Stimulated activated naive CD8-positive, alpha-beta T cell treated with anti-CD3 and anti-CD28 coated beads, Interleukin-15, Interleukin-2, amounts not matched to agents 100 ng/mL and 50 ng/mL, for 24 hours (primary cell): Measurements from ENCODE around the gene UST.
"Not testable (repeated sequence)": the region's sequence is repeated elsewhere in the genome, so short reads cannot be mapped to it uniquely, and the experiment has no call there.

ENCODE experiments used
- H3K27ac Mint-ChIP-seq: one replicate; pipeline ENCODE4 v1.8.0; 2021; ENCODE audit warnings: mild to moderate bottlenecking, mixed read lengths
- H3K27me3 Mint-ChIP-seq: one replicate; pipeline ENCODE4 v1.8.0; 2021; ENCODE audit warnings: mixed read lengths
- H3K36me3 Mint-ChIP-seq: one replicate; pipeline ENCODE4 v1.8.0; 2021; ENCODE audit warnings: low read depth, mixed read lengths
- H3K4me1 Mint-ChIP-seq: one replicate; pipeline ENCODE4 v1.8.0; 2021; ENCODE audit warnings: low read depth, mixed read lengths
- H3K4me3 Mint-ChIP-seq: one replicate; pipeline ENCODE4 v1.8.0; 2021; ENCODE audit warnings: mild to moderate bottlenecking, mixed read lengths
- H3K9me3 Mint-ChIP-seq: one replicate; pipeline ENCODE4 v1.8.0; 2021; ENCODE audit warnings: mixed read lengths

UST gene

GRCh38 chr6:149006236-149006635 is 259.4 kb downstream of the UST start:
- not testable (repeated sequence) for H3K27ac Mint-ChIP-seq, H3K4me1 Mint-ChIP-seq, H3K4me3 Mint-ChIP-seq, H3K27me3 Mint-ChIP-seq, H3K36me3 Mint-ChIP-seq, H3K9me3 Mint-ChIP-seq

GRCh38 chr6:149006671-149007070 is 259.8 kb downstream of the UST start:
- Mint-ChIP-seq H3K27me3 (peaks cover 6% of the 10 kb centered on the region), H3K4me3 (no peak overlapping the region), H3K27ac (no peak overlapping the region), H3K36me3 (peaks cover 4% of the 10 kb centered on the region), H3K4me1 (no peaks in the 10 kb centered on the region), H3K9me3 (peaks cover 3% of the 10 kb centered on the region)

GRCh38 chr6:149007846-149008245 is 261.0 kb downstream of the UST start:
- Mint-ChIP-seq H3K9me3 (peaks cover 3% of the 10 kb centered on the region), H3K4me3 (no peak overlapping the region), H3K27ac (no peak overlapping the region), H3K27me3 (peaks cover 6% of the 10 kb centered on the region), H3K36me3 (peaks cover 4% of the 10 kb centered on the region), H3K4me1 (no peaks in the 10 kb centered on the region)

GRCh38 chr6:149008741-149009140 is 261.9 kb downstream of the UST start:
- peaks cover 4% of the 10 kb centered on the region for H3K36me3 Mint-ChIP-seq
- peaks cover 3% of the 10 kb centered on the region for H3K9me3 Mint-ChIP-seq
- no peak overlapping the region for H3K27ac Mint-ChIP-seq
- no peak overlapping the region for H3K4me3 Mint-ChIP-seq
- peaks cover 6% of the 10 kb centered on the region for H3K27me3 Mint-ChIP-seq
- H3K4me1 Mint-ChIP-seq: no peaks in the 10 kb centered on the region

DNA sequence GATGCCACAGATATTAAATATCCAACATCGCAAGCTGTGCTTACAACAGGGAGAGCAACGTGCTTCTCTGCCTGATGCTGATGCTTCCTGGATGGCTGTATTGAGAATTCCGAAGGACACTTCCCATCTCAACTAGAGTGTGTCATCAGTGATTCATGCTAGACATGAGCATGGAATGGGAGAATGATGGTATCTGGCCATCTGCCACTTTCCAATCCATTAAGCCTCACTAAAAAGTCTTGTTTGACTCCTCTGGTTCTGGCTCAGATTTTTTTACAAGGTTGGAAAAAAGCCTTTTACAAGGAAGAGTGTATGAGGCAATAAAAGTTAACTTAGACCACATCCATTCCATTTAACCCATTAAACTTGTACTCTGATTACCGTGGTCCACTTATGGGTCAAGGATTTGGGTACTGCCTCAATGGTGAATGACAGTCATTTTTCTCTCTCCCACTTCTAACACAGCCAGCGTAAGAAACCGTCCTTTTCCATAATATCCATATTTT is 265.3 kb downstream of the UST start:
- no peak overlapping the region for H3K4me3 Mint-ChIP-seq
- H3K27ac Mint-ChIP-seq: no peak overlapping the region
- no peaks in the 10 kb centered on the region for H3K4me1 Mint-ChIP-seq
- H3K36me3 Mint-ChIP-seq: no peaks in the 10 kb centered on the region
- H3K27me3 Mint-ChIP-seq: peaks cover 3% of the 10 kb centered on the region
- no peaks in the 10 kb centered on the region for H3K9me3 Mint-ChIP-seq

DNA sequence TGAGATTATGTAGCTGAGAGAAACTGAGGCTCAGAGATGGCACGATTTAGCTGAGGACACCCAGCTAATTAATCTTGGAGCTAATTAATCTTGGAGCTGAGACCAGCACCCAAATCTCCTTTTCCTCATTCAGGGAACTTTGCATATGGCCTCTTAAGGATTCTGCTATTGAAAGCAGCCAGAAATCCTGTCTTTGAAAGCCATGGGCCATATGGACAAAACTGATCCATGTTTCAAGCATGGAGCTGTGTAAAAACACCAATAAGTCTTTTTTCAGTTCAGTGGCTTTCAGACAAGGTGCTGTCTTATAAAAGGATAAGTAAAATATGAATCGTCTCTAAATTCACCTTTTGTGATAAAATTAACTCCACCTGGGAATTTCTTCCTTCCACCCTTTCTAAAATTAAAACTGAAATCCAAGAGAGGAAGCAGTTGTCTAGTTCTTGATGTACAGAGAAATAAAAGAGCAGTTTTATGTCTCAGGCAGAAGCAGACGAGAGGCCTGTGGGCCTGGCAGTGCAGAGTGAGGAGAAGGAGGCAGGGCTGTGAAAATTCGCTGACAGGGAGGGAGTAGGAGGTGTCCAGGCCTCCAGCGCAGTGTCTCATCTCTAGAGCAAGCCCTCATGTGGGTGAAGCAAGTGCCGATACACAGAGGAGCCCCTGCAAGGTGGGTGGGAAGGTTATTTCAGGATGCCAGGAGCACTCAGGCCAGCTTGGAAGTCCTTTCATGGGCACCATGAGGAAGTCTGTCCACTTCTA is 266.9 kb downstream of the UST start:
- H3K36me3 Mint-ChIP-seq: no peaks in the 10 kb centered on the region
- no peak overlapping the region for H3K27ac Mint-ChIP-seq
- no peak overlapping the region for H3K4me3 Mint-ChIP-seq
- peaks cover 3% of the 10 kb centered on the region for H3K27me3 Mint-ChIP-seq
- no peaks in the 10 kb centered on the region for H3K4me1 Mint-ChIP-seq
- no peaks in the 10 kb centered on the region for H3K9me3 Mint-ChIP-seq

DNA sequence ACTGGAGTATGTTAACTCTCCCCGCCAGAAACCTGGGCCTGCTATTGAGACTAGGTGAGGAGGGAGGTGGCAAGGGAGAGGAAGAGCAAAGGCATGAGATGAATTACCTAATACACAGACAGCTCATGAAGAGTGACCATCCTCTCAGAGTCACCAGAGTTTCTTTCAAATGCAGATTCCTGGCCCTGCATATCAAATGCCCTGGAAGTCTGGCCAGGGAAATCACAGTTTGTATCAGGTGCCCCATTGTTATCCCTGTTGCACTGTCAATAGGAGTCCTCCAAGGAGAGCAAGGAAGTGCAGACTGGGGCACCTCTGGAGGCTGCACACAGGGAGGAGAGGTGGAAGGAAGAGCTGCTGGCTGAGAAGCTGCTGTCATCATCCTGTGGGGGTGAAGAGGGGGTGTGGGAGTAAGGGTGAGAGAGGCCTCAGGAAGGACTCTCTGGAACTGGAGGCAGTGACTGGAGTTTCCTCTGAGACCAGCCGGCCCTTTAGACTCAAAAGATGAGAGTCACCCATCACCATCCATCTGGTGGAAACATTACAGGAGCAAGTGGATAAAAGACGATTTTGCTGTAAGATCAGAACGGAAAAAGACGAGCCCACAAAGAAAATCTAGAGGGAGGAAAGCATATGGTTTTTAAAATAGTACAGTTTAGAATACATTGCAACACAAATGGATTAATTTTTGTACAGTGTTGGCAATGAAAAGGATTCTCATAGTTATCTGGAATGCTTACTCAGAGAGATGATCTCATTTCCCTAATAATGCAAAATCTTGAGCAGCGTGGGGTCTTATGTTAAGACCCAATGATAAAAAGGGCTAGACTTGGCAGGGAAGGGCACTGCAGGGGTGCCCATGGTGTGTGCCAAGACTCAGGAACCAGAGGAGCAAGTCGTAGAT is 268.1 kb downstream of the UST start:
- Mint-ChIP-seq H3K27me3 (no peaks in the 10 kb centered on the region), H3K27ac (no peak overlapping the region), H3K4me3 (no peak overlapping the region), H3K9me3 (no peaks in the 10 kb centered on the region), H3K4me1 (no peaks in the 10 kb centered on the region), H3K36me3 (no peaks in the 10 kb centered on the region)

DNA sequence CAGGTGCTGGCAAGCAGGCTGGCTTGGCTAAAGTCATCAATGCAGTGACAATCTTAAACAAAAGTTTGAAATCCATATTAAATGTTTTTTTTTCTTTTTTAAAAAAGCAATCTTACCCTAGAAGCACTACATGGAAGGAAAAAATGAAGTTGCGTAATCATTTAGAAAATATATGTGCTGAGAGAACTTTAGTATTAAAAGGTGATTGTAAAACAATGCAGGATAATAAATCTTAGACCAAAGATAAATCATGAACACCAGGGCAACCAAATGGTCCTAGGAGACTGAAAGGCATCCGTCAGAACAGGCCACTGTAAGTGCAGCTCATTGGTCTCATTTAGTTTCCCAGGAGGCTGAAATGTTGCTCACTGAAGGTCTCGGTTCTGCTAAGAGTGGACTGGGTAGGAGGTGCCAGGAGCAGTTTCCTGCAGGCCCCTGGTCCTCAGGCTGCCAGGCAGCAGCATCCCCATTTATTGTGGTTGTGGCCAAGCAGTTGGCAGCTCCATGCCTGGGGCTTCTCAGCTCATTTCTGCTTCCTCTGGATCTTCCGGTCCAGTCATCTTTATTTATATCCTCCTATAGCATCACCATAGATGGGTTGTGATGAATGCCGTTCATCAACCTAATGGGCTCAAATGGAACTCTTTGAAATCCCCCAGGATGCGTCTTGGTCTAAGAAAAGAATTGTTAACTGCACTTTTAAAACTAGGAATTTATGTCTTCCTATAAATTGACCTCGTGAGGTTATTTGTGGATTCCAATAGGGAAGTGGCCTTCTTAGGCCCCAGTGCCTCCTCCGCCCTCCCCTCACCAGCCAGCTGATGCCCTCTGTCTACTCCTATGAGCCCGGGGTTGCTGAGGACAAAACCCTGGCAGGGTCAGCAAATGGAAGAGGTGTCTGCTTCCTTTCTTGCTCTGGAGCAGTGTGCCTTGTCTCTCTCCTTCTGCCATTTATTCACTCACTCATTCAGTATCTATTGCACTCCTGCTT is 269.0 kb downstream of the UST start:
- no peaks in the 10 kb centered on the region for H3K27me3 Mint-ChIP-seq
- no peaks in the 10 kb centered on the region for H3K36me3 Mint-ChIP-seq
- H3K9me3 Mint-ChIP-seq: no peaks in the 10 kb centered on the region
- no peaks in the 10 kb centered on the region for H3K4me1 Mint-ChIP-seq
- H3K4me3 Mint-ChIP-seq: no peak overlapping the region
- no peak overlapping the region for H3K27ac Mint-ChIP-seq

DNA sequence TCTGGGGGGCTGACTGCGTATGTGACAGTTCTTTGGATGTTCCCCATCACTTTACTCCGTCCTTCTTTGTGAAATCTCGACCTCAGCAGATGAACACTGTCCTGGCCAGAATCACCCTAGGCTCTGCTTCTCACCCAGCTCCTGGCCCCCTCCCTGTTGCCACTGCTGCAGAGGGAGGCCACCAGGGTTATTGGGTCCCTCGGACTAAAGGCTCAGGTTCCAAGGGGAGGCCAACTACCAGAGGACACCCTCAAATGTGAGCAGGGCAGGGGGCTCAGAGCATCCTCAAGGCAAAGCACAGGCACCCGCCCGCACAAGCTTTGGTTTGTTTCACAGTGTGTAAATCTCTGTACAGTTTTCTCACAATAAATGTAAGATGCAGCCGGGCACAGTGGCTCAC is 269.9 kb downstream of the UST start:
- H3K9me3 Mint-ChIP-seq: no peaks in the 10 kb centered on the region
- H3K36me3 Mint-ChIP-seq: no peaks in the 10 kb centered on the region
- no peak overlapping the region for H3K4me3 Mint-ChIP-seq
- no peaks in the 10 kb centered on the region for H3K27me3 Mint-ChIP-seq
- no peak overlapping the region for H3K27ac Mint-ChIP-seq
- H3K4me1 Mint-ChIP-seq: no peaks in the 10 kb centered on the region

- no peaks in the 10 kb centered on the region for H3K36me3 Mint-ChIP-seq
These were observed 273.5 kb downstream of the UST start for GRCh38 chr6:149020319-149020718.

DNA sequence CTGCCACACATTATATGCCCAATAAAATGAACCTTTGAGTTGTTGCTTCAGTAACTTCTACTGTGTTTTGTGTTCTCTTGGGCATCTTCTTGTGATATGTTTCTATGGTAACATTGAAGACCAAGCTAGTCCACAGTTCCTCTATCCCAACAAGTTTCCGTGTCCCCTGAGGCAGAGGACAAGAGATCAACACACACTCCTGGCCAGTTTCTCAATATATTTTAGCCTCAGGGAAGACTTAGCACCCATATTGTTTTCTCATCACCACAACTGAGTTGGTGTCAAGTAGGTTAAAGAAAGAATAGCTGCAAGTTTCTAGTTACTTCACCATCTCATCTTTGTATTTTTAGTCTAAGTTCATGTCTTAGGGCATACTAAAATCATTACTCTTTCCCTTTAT is 277.5 kb downstream of the UST start:
- Mint-ChIP-seq H3K27me3 (no peaks in the 10 kb centered on the region), H3K36me3 (peaks cover 7% of the 10 kb centered on the region), H3K9me3 (no peaks in the 10 kb centered on the region), H3K27ac (no peak overlapping the region), H3K4me1 (peaks cover 8% of the 10 kb centered on the region), H3K4me3 (no peak overlapping the region)

More at GRCh38 chr6:149020319-149020718, 273.5 kb downstream of the UST start:
- Mint-ChIP-seq H3K9me3 (no peaks in the 10 kb centered on the region), H3K4me1 (no peaks in the 10 kb centered on the region), H3K27me3 (no peaks in the 10 kb centered on the region), H3K27ac (no peak overlapping the region), H3K4me3 (no peak overlapping the region)

DNA sequence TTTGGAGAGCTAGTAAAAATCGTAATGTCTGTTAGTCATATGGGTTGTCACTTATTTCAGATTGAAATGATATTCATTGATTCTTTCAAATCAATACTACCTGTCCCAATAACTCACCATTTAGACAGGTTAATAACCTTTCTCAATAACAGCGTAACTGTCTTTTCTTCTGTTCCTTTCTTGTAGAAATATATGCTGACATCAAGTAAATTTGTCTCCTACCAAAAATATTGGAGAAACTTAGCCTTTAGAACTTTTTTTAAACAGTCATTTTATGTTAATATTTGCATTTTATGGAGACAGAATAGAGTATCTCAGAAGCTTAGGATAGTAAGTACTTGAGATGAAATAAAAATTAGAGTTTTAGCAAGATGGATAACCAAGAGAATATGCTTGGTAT is 278.2 kb downstream of the UST start:
- Mint-ChIP-seq H3K36me3 (peaks cover 7% of the 10 kb centered on the region), H3K9me3 (no peaks in the 10 kb centered on the region), H3K27me3 (no peaks in the 10 kb centered on the region), H3K4me3 (no peak overlapping the region), H3K4me1 (peaks cover 15% of the 10 kb centered on the region), H3K27ac (no peak overlapping the region)

GRCh38 chr6:149026530-149026942 is 279.7 kb downstream of the UST start:
- no peaks in the 10 kb centered on the region for H3K27me3 Mint-ChIP-seq
- H3K4me3 Mint-ChIP-seq: no peak overlapping the region
- no peak overlapping the region for H3K27ac Mint-ChIP-seq
- H3K9me3 Mint-ChIP-seq: no peaks in the 10 kb centered on the region
- peaks cover 7% of the 10 kb centered on the region for H3K36me3 Mint-ChIP-seq
- H3K4me1 Mint-ChIP-seq: peaks cover 29% of the 10 kb centered on the region

DNA sequence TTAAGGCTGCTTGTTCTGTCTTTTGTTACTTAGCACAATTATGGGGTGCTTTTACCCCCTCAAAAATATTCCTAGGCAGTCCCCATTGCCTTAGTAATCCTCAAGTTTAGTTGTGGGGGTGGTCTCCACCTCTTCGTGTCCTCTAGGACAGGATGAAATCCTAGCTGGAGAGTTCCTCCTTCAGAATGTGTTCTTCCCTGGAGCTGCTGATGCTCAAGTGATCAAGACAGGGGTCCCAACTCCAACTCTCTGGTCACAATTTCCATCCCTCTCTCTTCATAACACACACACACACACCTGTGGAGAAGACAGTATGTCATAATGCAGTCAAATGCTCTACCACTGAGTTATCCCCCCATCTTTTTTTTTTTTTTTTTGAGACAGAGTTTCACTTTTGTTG is 280.7 kb downstream of the UST start:
- no peak overlapping the region for H3K27ac Mint-ChIP-seq
- no peak overlapping the region for H3K4me3 Mint-ChIP-seq
- peaks cover 39% of the 10 kb centered on the region for H3K4me1 Mint-ChIP-seq
- H3K36me3 Mint-ChIP-seq: peaks cover 7% of the 10 kb centered on the region
- H3K9me3 Mint-ChIP-seq: no peaks in the 10 kb centered on the region
- H3K27me3 Mint-ChIP-seq: no peaks in the 10 kb centered on the region
